ENCODE results near the gene RNF144A. TPM values are rescaled to one million over a fixed set of nuclear protein-coding genes. Genes with fewer than 3 reads are reported as not detected.

Gene RNF144A
- polyA plus RNA-seq, 3 donors = 0.30 to 0.68 (median 0.48) TPM

GRCh38 chr2:6931753-6932152, 14.5 kb downstream of the RNF144A start:
- H4K20me1 ChIP-seq (ENCODE audit: insufficient read depth, low read length) = no peaks in the 10 kb centered on the region
- no peak overlapping the region for H3K27ac Mint-ChIP-seq
- peaks cover 0 to 7% (median 0%) of the 10 kb centered on the region in 7 donors for H3K9me3 Mint-ChIP-seq
- H3K36me3 Mint-ChIP-seq = peaks cover 0 to 2% of the 10 kb centered on the region in 2 donors
- H3K9ac ChIP-seq (ENCODE audit: insufficient read depth, low read length, poor library complexity, severe bottlenecking) = no peak overlapping the region
- DNase-seq = no peak
- H3K9me3 ChIP-seq (replicated peaks in 1 of 2; ENCODE audit: control insufficient read depth in 1 of 2, insufficient read depth in 1 of 2, low read length in 2 of 2) = peaks cover 0 to 3% of the 10 kb centered on the region in 2 donors
- WGBS (ENCODE audit: insufficient coverage) = no CpG with 5 or more reads among the region's 1 CpG
- no peak overlapping the region for H3K4me3 ChIP-seq (replicated peaks in 1 of 3; ENCODE audit: low read depth in 2 of 3, low read length in 3 of 3)
- TF ChIP-seq CTCF (IDR thresholded peaks at IDR 0.05) = no peak
- no peak overlapping the region for H3K4me3 Mint-ChIP-seq
- H3K27me3 Mint-ChIP-seq (ENCODE audit: low read depth in 3 of 3) = no peaks in the 10 kb centered on the region
- H3K79me2 ChIP-seq (ENCODE audit: insufficient read depth, low read length) = peaks cover 17% of the 10 kb centered on the region
- H3K4me2 ChIP-seq (replicated peaks; ENCODE audit: extremely low read depth, low read length, poor library complexity, severe bottlenecking) = no peak overlapping the region
- peaks cover 16 to 25% of the 10 kb centered on the region in 2 donors for H3K4me1 ChIP-seq (ENCODE audit: control insufficient read depth in 1 of 2, insufficient read depth in 2 of 2, low read length in 2 of 2)
- intact Hi-C loops (cut with micrococcal nuclease) = no loop called here
- no peaks in the 10 kb centered on the region for H3K36me3 ChIP-seq (replicated peaks in 1 of 2; ENCODE audit: control insufficient read depth in 1 of 2, insufficient read depth in 2 of 2, low read length in 2 of 2)
- H3K27me3 ChIP-seq (ENCODE audit: control insufficient read depth in 2 of 2, insufficient read depth in 2 of 2, low read length in 2 of 2) = no peaks in the 10 kb centered on the region
- H3K27ac ChIP-seq (ENCODE audit: low read depth in 1 of 2, low read length in 2 of 2) = no peak overlapping the region
- peaks cover 35% of the 10 kb centered on the region for H3K4me1 Mint-ChIP-seq
- no peak overlapping the region for H2AFZ ChIP-seq (ENCODE audit: insufficient read depth, low read depth, low read length, poor library complexity, severe bottlenecking)

GRCh38 chr2:6932206-6932605, 15.0 kb downstream of the RNF144A start:
- H3K9ac ChIP-seq (ENCODE audit: insufficient read depth, low read length, poor library complexity, severe bottlenecking) = no peak overlapping the region

More at GRCh38 chr2:6932206-6932605, 15.0 kb downstream of the RNF144A start:
- Histone ChIP-seq H2AFZ (ENCODE audit: insufficient read depth, low read depth, low read length, poor library complexity, severe bottlenecking) (no peak overlapping the region), H4K20me1 (ENCODE audit: insufficient read depth, low read length) (no peaks in the 10 kb centered on the region), H3K27ac (ENCODE audit: low read depth in 1 of 2, low read length in 2 of 2) (no peak overlapping the region), H3K4me3 (replicated peaks in 1 of 3; ENCODE audit: low read depth in 2 of 3, low read length in 3 of 3) (no peak overlapping the region), H3K36me3 (replicated peaks in 1 of 2; ENCODE audit: control insufficient read depth in 1 of 2, insufficient read depth in 2 of 2, low read length in 2 of 2) (no peaks in the 10 kb centered on the region), H3K27me3 (ENCODE audit: control insufficient read depth in 2 of 2, insufficient read depth in 2 of 2, low read length in 2 of 2) (no peaks in the 10 kb centered on the region), H3K4me1 (ENCODE audit: control insufficient read depth in 1 of 2, insufficient read depth in 2 of 2, low read length in 2 of 2) (peaks cover 16 to 25% of the 10 kb centered on the region in 2 donors), H3K4me2 (replicated peaks; ENCODE audit: extremely low read depth, low read length, poor library complexity, severe bottlenecking) (no peak overlapping the region), H3K9me3 (replicated peaks in 1 of 2; ENCODE audit: control insufficient read depth in 1 of 2, insufficient read depth in 1 of 2, low read length in 2 of 2) (peaks cover 0 to 3% of the 10 kb centered on the region in 2 donors), H3K79me2 (ENCODE audit: insufficient read depth, low read length) (peaks cover 20% of the 10 kb centered on the region)
- no CpG with 5 or more reads among the region's 1 CpG for WGBS (ENCODE audit: insufficient coverage)
- peaks cover 35% of the 10 kb centered on the region for H3K4me1 Mint-ChIP-seq
- TF ChIP-seq CTCF (IDR thresholded peaks at IDR 0.05) = no peak
- H3K36me3 Mint-ChIP-seq = peaks cover 0 to 2% of the 10 kb centered on the region in 2 donors
- intact Hi-C loops (cut with micrococcal nuclease) = no loop called here
- no peak overlapping the region for H3K4me3 Mint-ChIP-seq
- DNase-seq = no peak
- no peaks in the 10 kb centered on the region for H3K27me3 Mint-ChIP-seq (ENCODE audit: low read depth in 3 of 3)
- H3K9me3 Mint-ChIP-seq = peaks cover 0 to 7% (median 0%) of the 10 kb centered on the region in 7 donors
- no peak overlapping the region for H3K27ac Mint-ChIP-seq

Data from CD14-positive monocyte (primary cell).